Panc1 (cell line): Measurements from ENCODE around the gene MT4.

Experiments
- CTCF ChIP-seq: fragments of 450-650 bp; IDR thresholded peaks from 2 replicates; pipeline ENCODE4 v1.5.1; 2017; ENCODE audit warnings: mild to moderate bottlenecking
- POLR2AphosphoS5 ChIP-seq: IDR thresholded peaks from 2 replicates; pipeline ENCODE4 v1.6.1; 2012; ENCODE audit warnings: mild to moderate bottlenecking, low read depth, low read length, moderate library complexity
- REST ChIP-seq, 2 experiments: IDR thresholded peaks; 2 replicates each; pipeline ENCODE4 v1.6.1; 2011 to 2012; ENCODE audit warnings: low read depth in 2 of 2, control low read depth in 1 of 2, low read length in 1 of 2, mild to moderate bottlenecking in 1 of 2, moderate library complexity in 1 of 2; ENCODE audit not compliant: insufficient read depth in 1 of 2

GRCh38 chr16:56549744-56550385, 15.0 kb upstream of the MT4 start:
- no peak for TF ChIP-seq CTCF
- TF ChIP-seq POLR2AphosphoS5, result no peak
- TF ChIP-seq REST (IDR thresholded peaks at IDR 0.05; ENCODE audit: insufficient read depth in 1 of 2, low read depth in 2 of 2, low read length in 1 of 2), result no peak
